HCT116 (cell line): ENCODE measurements around the gene S100A12. TPM values are rescaled to one million over a fixed set of nuclear protein-coding genes. Genes with fewer than 3 reads are reported as not detected.

ENCODE experiments used
- ATAC-seq: fragments of 200-7000 bp; cut with Tn5 transposase; 2 replicates; pipeline ENCODE4 v1.9.1; 2020; ENCODE audit warnings: mild to moderate bottlenecking, moderate library complexity
- BruUV-seq: library from RNA; stranded (reverse); fragments of 400-500 nt; replicated peaks from 2 replicates; lab custom pipeline; 2021; lab: Mats Ljungman, UMichigan
- CTCF ChIA-PET: fragments of 300-600 bp; sonication (Branson Sonifier 250); formaldehyde crosslinking; loops from one replicate; lab custom pipeline; 2021; ENCODE audit warnings: antibody characterized with exemption; lab: Charles Lee
- POLR2A ChIA-PET: fragments of 300-600, 350-600 bp; sonication (Branson Sonifier 250); formaldehyde crosslinking; loops from one replicate; lab custom pipeline; 2021; ENCODE audit warnings: antibody characterized with exemption; lab: Charles Lee
- RAD21 ChIA-PET, 2 experiments: fragments of 300-600 bp; sonication (Branson Sonifier 250); formaldehyde crosslinking; loops; one replicate each; lab custom pipeline; 2023; ENCODE audit warnings: low total read pairs in 2 of 2; ENCODE audit not compliant: uncharacterized antibody in 2 of 2, unreplicated experiment in 2 of 2, low non-redundant PET in 1 of 2; lab: Charles Lee
- DNase-seq: peaks from one replicate; pipeline ENCODE4 v3.0.0-alpha.2; 2010; ENCODE audit warnings: low read depth, low spot score
- H2AFZ ChIP-seq: fragments of 200-600 bp; shearing (Covaris generic), sonication (generic); 2 replicates; pipeline ENCODE4 v1.6.1; 2017; ENCODE audit warnings: low read depth, mixed run types, mixed read lengths, antibody characterized with exemption, low read length; ENCODE audit not compliant: poor library complexity, severe bottlenecking
- H3K27ac ChIP-seq: 2 replicates; pipeline ENCODE4 v1.5.1; 2012; ENCODE audit warnings: low read depth, low read length
- H3K27me3 ChIP-seq: fragments of 200-600 bp; sonication (generic); 2 replicates; pipeline ENCODE4 v1.6.1; 2016; ENCODE audit warnings: mixed run types, low read length, mixed read lengths; ENCODE audit not compliant: insufficient read depth
- H3K36me3 ChIP-seq, 2 experiments: fragments of 200-500 bp in 1 of 2; fragments of 200-600 bp in 1 of 2; sonication (Bioruptor generic) in 1 of 2; sonication (generic) in 1 of 2; 2 replicates each; pipeline versions ENCODE4 v1.5.1 to v1.6.1; 2014 to 2016; ENCODE audit warnings: low read length in 2 of 2, inconsistent platforms in 1 of 2, mixed read lengths in 1 of 2, mixed run types in 1 of 2; ENCODE audit not compliant: insufficient read depth in 2 of 2, control insufficient read depth in 1 of 2
- H3K4me1 ChIP-seq, 2 experiments: fragments of 200-600 bp in 1 of 2; sonication (generic) in 1 of 2; 2 replicates each; pipeline versions ENCODE4 v1.5.1 to v1.6.1; 2012 to 2017; ENCODE audit warnings: low read length in 2 of 2, inconsistent platforms in 1 of 2, mild to moderate bottlenecking in 1 of 2, mixed read lengths in 1 of 2, mixed run types in 1 of 2, moderate library complexity in 1 of 2; ENCODE audit not compliant: insufficient read depth in 2 of 2, control insufficient read depth in 1 of 2
- H3K4me2 ChIP-seq: fragments of 200-600 bp; sonication (generic); 2 replicates; pipeline ENCODE4 v1.6.1; 2017; ENCODE audit warnings: mixed run types, low read length, mixed read lengths
- H3K4me3 ChIP-seq, 2 experiments: fragments of 200-600 bp in 1 of 2; sonication (generic) in 1 of 2; replicated peaks in 1 of 2; 2 replicates each; pipeline ENCODE4 v1.5.1; 2011 to 2016; ENCODE audit warnings: low read length in 2 of 2, control low read depth in 1 of 2, low read depth in 1 of 2, mild to moderate bottlenecking in 1 of 2, mixed read lengths in 1 of 2, mixed run types in 1 of 2
- H3K79me2 ChIP-seq: fragments of 200-600 bp; sonication (generic); 2 replicates; pipeline ENCODE4 v1.6.1; 2017; ENCODE audit warnings: mild to moderate bottlenecking, mixed run types, low read length, moderate library complexity, mixed read lengths; ENCODE audit not compliant: insufficient read depth
- H3K9ac ChIP-seq: fragments of 200-600 bp; sonication (generic); 2 replicates; pipeline ENCODE4 v1.6.1; 2016; ENCODE audit warnings: low read length, mixed read lengths
- H3K9me2 ChIP-seq: fragments of 200-600 bp; sonication (generic), shearing (Covaris generic); 2 replicates; pipeline ENCODE4 v1.6.1; 2017; ENCODE audit warnings: mixed run types, mild to moderate bottlenecking, moderate library complexity; ENCODE audit not compliant: insufficient read depth
- H3K9me3 ChIP-seq, 2 experiments: fragments of 200-500 bp in 1 of 2; fragments of 200-600 bp in 1 of 2; sonication (Bioruptor generic) in 1 of 2; sonication (generic) in 1 of 2; 2 replicates each; pipeline ENCODE4 v1.6.1; 2014 to 2017; ENCODE audit warnings: low read length in 2 of 2, mixed read lengths in 2 of 2, inconsistent platforms in 1 of 2, low read depth in 1 of 2, mild to moderate bottlenecking in 1 of 2, mixed run types in 1 of 2, moderate library complexity in 1 of 2; ENCODE audit not compliant: control insufficient read depth in 1 of 2, insufficient read depth in 1 of 2
- H4K20me1 ChIP-seq: fragments of 200-600 bp; sonication (generic), shearing (Covaris generic); 2 replicates; pipeline ENCODE4 v1.6.1; 2017; ENCODE audit warnings: mixed run types, mild to moderate bottlenecking, moderate library complexity; ENCODE audit not compliant: insufficient read depth
- FOSL1 ChIP-seq: IDR thresholded peaks from 2 replicates; pipeline ENCODE4 v1.6.1; 2012; ENCODE audit warnings: low read depth
- POLR2AphosphoS5 ChIP-seq: IDR thresholded peaks from 2 replicates; pipeline ENCODE4 v1.6.1; 2011; ENCODE audit warnings: mild to moderate bottlenecking, low read depth, low read length, moderate library complexity
- SIN3A ChIP-seq: IDR thresholded peaks from 2 replicates; pipeline ENCODE4 v1.6.1; 2012; ENCODE audit warnings: low read depth
- SP1 ChIP-seq: IDR thresholded peaks from 2 replicates; pipeline ENCODE4 v1.6.1; 2012; ENCODE audit warnings: low read depth
- intact Hi-C: fragments of 100-400 bp; cut with micrococcal nuclease; formaldehyde crosslinking; loops from 2 replicates; pipeline ENCODE4 v1.10.0; 2022
- total RNA-seq: library from RNA; stranded (reverse); gene quantifications from one replicate; pipeline ENCODE4 v1.2.1, GENCODE V29; 2021; ENCODE audit not compliant: unreplicated experiment
- TF ChIP-seq, protein P1 (sequence below): IDR thresholded peaks from 2 replicates; pipeline ENCODE4 v1.6.1; 2012; ENCODE audit warnings: low read depth
- TF ChIP-seq, protein P2 (sequence below): IDR thresholded peaks from 2 replicates; pipeline ENCODE4 v1.6.1; 2012
- TF ChIP-seq, protein P3 (sequence below): IDR thresholded peaks from 2 replicates; pipeline ENCODE4 v1.6.1; 2011; ENCODE audit warnings: mild to moderate bottlenecking, low read length, moderate library complexity; ENCODE audit not compliant: insufficient replicate concordance; ENCODE audit errors: extremely low read depth

The S100A12 gene
- total RNA-seq, 1 experiment from 2014 or later, result not detected

DNA sequence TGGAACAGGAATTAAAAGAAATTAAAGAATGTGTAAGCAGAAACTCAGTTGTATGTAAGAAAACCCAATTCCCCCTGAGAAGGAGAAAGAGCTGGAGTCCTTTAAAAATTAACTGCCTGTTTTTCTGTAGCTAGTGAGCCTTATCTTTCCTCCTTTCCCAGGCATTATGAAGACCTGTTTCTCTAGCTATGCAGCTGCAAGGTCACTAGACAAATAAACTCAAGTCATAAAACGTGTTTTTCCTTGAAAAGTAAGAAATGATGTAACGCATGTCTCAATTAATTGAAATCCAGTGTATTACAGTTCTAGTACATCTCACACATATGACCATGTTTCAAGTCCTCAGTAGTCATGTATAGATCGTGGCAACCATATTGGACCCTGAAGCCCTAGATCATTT is 5.3 kb downstream of the S100A12 start:
- CTCF ChIA-PET, result no interaction called here
- no peak for ATAC-seq

More for the DNA sequence above, 5.3 kb downstream of the S100A12 start:
- Histone ChIP-seq H2AFZ (no peak overlapping the region), H3K4me2 (no peak overlapping the region), H3K36me3 (no peaks in the 10 kb centered on the region), H3K9ac (no peak overlapping the region), H4K20me1 (no peaks in the 10 kb centered on the region), H3K4me1 (no peaks in the 10 kb centered on the region), H3K79me2 (no peaks in the 10 kb centered on the region), H3K4me3 (no peak overlapping the region), H3K27me3 (peaks cover 27% of the 10 kb centered on the region), H3K9me2 (no peaks in the 10 kb centered on the region)
- BruUV-seq, result no TSS peak
- POLR2A ChIA-PET, result no interaction called here
- no peak for DNase-seq
- intact Hi-C loops, result no loop called here
- RAD21 ChIA-PET, result no interaction called here
- no peak for TF ChIP-seq FOSL1
- TF ChIP-seq SP1, result no peak
- TF ChIP-seq, protein P1, sequence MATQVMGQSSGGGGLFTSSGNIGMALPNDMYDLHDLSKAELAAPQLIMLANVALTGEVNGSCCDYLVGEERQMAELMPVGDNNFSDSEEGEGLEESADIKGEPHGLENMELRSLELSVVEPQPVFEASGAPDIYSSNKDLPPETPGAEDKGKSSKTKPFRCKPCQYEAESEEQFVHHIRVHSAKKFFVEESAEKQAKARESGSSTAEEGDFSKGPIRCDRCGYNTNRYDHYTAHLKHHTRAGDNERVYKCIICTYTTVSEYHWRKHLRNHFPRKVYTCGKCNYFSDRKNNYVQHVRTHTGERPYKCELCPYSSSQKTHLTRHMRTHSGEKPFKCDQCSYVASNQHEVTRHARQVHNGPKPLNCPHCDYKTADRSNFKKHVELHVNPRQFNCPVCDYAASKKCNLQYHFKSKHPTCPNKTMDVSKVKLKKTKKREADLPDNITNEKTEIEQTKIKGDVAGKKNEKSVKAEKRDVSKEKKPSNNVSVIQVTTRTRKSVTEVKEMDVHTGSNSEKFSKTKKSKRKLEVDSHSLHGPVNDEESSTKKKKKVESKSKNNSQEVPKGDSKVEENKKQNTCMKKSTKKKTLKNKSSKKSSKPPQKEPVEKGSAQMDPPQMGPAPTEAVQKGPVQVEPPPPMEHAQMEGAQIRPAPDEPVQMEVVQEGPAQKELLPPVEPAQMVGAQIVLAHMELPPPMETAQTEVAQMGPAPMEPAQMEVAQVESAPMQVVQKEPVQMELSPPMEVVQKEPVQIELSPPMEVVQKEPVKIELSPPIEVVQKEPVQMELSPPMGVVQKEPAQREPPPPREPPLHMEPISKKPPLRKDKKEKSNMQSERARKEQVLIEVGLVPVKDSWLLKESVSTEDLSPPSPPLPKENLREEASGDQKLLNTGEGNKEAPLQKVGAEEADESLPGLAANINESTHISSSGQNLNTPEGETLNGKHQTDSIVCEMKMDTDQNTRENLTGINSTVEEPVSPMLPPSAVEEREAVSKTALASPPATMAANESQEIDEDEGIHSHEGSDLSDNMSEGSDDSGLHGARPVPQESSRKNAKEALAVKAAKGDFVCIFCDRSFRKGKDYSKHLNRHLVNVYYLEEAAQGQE, result no peak
- TF ChIP-seq, protein P2, sequence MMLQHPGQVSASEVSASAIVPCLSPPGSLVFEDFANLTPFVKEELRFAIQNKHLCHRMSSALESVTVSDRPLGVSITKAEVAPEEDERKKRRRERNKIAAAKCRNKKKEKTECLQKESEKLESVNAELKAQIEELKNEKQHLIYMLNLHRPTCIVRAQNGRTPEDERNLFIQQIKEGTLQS, result no peak
- TF ChIP-seq SIN3A, result no peak
- TF ChIP-seq, protein P3, sequence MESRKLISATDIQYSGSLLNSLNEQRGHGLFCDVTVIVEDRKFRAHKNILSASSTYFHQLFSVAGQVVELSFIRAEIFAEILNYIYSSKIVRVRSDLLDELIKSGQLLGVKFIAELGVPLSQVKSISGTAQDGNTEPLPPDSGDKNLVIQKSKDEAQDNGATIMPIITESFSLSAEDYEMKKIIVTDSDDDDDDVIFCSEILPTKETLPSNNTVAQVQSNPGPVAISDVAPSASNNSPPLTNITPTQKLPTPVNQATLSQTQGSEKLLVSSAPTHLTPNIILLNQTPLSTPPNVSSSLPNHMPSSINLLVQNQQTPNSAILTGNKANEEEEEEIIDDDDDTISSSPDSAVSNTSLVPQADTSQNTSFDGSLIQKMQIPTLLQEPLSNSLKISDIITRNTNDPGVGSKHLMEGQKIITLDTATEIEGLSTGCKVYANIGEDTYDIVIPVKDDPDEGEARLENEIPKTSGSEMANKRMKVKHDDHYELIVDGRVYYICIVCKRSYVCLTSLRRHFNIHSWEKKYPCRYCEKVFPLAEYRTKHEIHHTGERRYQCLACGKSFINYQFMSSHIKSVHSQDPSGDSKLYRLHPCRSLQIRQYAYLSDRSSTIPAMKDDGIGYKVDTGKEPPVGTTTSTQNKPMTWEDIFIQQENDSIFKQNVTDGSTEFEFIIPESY, result no peak
- TF ChIP-seq POLR2AphosphoS5, result no peak
- TF ChIP-seq, all 23 proteins: peak for 0
- no peaks in the 10 kb centered on the region for H3K9me3 ChIP-seq
- no peak overlapping the region for H3K27ac ChIP-seq
